Stimulated activated CD4-positive, alpha-beta T cell treated with anti-CD3 and anti-CD28 coated beads, Interleukin-2, amount 100 ng/mL, for 24 hours (primary cell): ENCODE data around the gene NSMF.
A peak's percentile ranks its signal among the peaks of the same experiment; 100 is the strongest.

Source experiments
- DNase-seq, 2 donors: peaks; one replicate each; pipeline ENCODE4 v3.0.0-alpha.2; 2020

NSMF gene

GRCh38 chr9:137459152-137459600 is at the start of gene NSMF:
Gene NSMF, minus strand, starts transcription at chr9:137459334. Its CDS starts 232 bp downstream, at chr9:137459102.
- DNase-seq = peak; percentile 95 to 97

- DNase-seq = no peak
Measured at GRCh38 chr9:137506702-137507171, 47.6 kb upstream of the NSMF start.

GRCh38 chr9:137506274-137506673 is 47.1 kb upstream of the NSMF start:
- DNase-seq = no peak

GRCh38 chr9:137505421-137506140 is 46.4 kb upstream of the NSMF start:
- no peak for DNase-seq

GRCh38 chr9:137504432-137504777 is 45.3 kb upstream of the NSMF start:
- no peak for DNase-seq

GRCh38 chr9:137502008-137502911 is 43.1 kb upstream of the NSMF start:
- DNase-seq = no peak

- DNase-seq = no peak
Measured at GRCh38 chr9:137501457-137501856, 42.3 kb upstream of the NSMF start.

- DNase-seq = no peak
Measured at GRCh38 chr9:137500666-137501397, 41.7 kb upstream of the NSMF start.

- no peak for DNase-seq
Measured at GRCh38 chr9:137499858-137500661, 40.9 kb upstream of the NSMF start.

GRCh38 chr9:137499416-137499815 is 40.3 kb upstream of the NSMF start:
- DNase-seq = no peak

GRCh38 chr9:137498720-137499150 is 39.6 kb upstream of the NSMF start:
- DNase-seq = no peak

GRCh38 chr9:137497921-137498719 is 39.0 kb upstream of the NSMF start:
- no peak for DNase-seq

- DNase-seq = no peak
Measured at GRCh38 chr9:137496601-137497375, 37.7 kb upstream of the NSMF start.

GRCh38 chr9:137494550-137495351 is 35.6 kb upstream of the NSMF start:
- no peak for DNase-seq

GRCh38 chr9:137494104-137494544 is 35.0 kb upstream of the NSMF start:
- no peak for DNase-seq

GRCh38 chr9:137493364-137494103 is 34.4 kb upstream of the NSMF start:
- DNase-seq = no peak

- peak in 1 of 2 donors; percentile 28 for DNase-seq
Measured at GRCh38 chr9:137492464-137493363, 33.6 kb upstream of the NSMF start.
